ENCODE data around the gene IL12RB2.

- TF ChIP-seq CTCF (IDR thresholded peaks at IDR 0.05) = no peak
- TF ChIP-seq ZFX (IDR thresholded peaks at IDR 0.05; ENCODE audit: borderline replicate concordance) = no peak
These were observed 93.8 kb downstream of the IL12RB2 start for GRCh38 chr1:67401443-67401842.
